HG03432 (cell line): ENCODE measurements around the gene TCP1.
"Not testable (repeated sequence)": the region's sequence is repeated elsewhere in the genome, so short reads cannot be mapped to it uniquely, and the experiment has no call there.

Experiments used
- ATAC-seq: cut with Tn5 transposase; IDR thresholded peaks from one replicate; pipeline ENCODE4 v1.9.1; 2021; ENCODE audit warnings: mild to moderate bottlenecking, moderate library complexity; ENCODE audit not compliant: unreplicated experiment

Gene TCP1

GRCh38 chr6:159778131-159778530 lies 11.3 kb downstream of the TCP1 start:
- no peak for ATAC-seq

DNA sequence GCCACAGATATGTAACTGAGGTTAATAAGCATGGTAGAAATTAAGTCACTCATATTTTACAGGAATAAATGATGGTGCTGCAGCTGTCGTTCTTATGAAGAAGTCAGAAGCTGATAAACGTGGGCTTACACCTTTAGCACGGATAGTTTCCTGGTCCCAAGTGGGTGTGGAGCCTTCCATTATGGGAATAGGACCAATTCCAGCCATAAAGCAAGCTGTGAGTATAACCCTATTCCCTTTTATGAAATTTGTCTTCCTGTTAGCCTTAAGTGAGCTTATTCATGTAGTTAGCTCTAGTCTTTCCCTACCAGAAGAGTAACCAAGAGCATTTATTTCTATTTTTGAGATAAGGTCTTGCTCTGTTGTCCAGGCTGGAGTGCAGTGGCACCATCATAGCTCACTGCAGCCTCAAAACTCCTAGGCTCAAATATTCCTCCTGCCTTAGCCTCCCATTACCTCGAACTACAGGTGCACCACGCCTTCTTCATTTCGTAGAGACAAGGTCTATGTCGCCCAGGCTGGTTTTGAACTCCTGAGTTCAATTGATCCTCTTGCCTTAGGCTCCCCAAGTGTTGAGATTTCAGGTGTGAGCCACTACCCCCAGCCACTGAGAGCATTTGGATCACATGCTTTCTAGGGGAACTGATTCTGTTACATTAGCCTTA lies 12.0 kb downstream of the TCP1 start:
- no peak for ATAC-seq

- ATAC-seq: no peak
Observed at GRCh38 chr6:159772196-159772595, 17.2 kb downstream of the TCP1 start.

GRCh38 chr6:159769470-159769869 lies 19.9 kb downstream of the TCP1 start:
- ATAC-seq: no peak

GRCh38 chr6:159766906-159767305 lies 22.5 kb downstream of the TCP1 start:
- ATAC-seq: no peak

GRCh38 chr6:159762681-159763293 lies 26.6 kb downstream of the TCP1 start:
- peak; percentile 13 for ATAC-seq

DNA sequence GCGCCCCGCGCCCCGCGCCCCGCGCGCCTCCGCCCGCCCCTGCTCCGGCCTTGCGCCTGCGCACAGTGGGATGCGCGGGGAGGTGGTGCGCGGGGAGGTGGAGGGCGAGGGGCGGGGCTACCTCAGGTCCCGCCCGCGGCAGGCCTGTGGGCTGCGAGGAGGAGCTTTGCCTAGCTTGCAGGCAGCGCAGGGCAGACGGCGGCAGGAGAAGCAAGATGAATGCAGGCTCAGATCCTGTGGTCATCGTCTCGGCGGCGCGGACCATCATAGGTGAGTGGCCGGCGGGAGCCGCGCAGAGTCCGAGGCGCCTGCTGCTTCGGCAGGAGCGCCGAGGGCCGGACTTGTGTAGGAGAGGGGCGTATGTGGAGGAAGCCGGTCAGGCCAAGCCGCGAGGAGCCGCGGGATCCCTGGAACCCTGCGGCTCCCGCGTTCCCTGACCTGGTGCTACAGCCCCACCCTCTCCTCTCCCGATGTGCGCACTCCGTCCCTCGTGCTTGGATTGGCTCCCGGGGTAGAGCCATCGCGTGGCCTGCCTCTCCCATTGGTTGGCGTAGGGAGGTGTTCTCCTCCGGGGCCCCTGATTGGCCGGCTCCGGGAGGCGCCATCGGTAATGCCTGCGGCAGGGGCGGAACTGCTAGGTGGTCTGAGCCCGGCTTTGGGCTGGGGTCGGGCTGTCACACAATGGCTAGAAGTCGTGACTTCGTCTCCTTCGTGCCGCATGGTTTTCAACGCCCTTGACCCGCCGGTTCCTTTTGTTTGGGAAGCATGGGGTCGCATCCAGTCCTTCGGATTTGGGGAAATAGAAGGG lies 27.3 kb downstream of the TCP1 start, which contains the start of gene ACAT2:
Gene ACAT2, plus strand, starts transcription at position 173 of the 808 bp plus-strand sequence. Its CDS starts 43 bp downstream, at position 216.
- ATAC-seq: peak; percentile 97

DNA sequence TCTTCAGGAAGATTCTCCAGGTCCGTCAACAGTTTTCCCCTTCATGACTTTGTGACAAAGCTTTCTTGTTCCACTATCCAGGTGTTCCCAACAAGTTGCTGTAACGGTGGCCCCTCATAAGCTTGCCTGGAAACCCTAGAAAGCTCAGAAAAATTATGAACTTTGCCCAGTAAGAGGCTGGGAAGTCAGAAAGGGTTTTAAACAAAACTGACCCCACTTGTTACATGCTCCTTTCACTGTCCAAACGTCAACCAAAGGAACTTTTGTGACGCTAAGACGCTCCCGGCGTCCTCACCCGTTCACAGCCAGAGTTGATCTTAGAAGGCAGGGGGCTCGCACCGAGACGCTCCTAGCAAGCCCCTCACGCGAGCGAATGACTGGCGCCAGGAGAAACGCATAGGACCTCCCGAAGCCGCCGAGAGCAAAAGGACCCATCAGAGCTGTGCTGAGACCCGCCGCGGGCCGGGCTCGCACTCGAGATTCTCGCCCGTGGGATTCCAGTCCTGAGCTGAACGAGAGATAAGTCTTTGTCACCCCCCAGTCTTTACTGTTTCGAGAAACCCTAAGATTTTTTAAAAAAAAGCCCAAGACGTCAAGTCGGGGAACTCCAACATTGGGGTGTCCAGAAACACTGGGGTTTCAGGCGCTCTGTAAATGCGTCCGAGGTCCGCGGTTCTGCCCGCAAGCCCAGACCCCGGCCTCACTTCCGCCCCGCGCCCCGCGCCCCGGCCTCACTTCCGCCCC lies 28.1 kb downstream of the TCP1 start:
- peak; percentile 1 for ATAC-seq

- ATAC-seq: no peak
Observed at GRCh38 chr6:159760602-159761057, 28.8 kb downstream of the TCP1 start.

DNA sequence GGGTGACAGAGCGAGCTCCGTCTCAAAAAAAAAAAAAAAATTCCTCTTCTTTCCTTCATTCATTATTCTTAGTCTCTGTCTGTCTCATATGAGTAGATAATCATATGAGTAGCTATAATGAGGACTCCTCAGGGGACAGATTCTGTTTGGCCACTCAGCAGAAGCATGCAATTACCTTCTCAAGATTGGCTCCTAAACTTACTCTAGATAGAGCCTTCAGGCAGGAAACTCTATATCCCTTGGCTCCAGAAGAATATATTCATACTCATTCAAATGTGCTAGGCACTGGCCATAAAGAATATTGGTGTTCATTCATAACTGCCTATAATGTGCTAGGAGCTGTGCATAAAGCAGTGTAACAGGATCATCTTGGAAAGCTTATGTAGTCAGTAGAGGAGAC lies 29.8 kb downstream of the TCP1 start:
- ATAC-seq: no peak

DNA sequence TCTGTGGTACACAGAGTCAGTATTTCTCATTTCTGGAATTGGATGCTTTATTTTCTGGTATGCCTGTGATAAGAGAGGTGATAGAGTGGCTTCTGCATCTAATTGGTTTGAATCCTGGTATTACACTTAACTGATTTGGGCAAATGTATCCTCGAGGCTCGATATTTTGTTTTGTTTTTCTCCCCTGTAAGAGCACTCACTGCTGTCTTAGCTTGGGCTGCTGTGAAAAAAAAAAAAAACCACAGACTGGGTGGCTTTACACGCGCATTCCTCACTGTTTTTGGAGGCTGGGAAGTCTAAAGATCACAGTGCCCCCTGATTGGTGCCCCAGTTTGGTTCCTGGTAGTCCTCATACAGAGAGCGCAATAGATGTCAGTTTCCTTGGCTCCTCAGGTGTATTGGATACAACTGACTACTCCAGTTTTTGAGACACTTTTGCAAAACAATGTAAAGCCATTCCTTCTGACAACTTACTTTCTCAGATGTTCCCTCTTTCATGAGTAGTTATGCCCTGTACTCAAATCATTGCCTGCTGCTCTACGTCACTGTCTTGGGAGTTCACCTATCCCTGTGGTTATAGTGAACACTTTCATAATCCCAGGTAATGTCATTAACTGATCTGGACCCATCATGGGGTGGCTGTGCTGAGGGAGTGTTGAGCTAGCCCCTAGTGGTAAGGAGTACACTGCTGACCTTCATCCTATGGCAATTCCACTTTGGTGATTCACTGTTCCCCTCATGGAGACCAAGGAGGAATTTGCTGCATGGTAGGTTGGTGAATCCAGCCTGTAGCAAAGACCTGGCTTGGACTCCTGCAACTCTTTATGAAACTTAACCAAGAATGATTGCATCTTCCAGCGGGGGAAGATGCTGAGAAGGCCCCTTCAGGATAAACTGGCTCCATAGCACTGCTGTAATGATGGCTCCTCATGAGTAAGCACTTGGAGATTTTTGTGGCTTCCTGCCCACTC lies 31.1 kb downstream of the TCP1 start:
- no peak for ATAC-seq

GRCh38 chr6:159756508-159756907 lies 32.9 kb downstream of the TCP1 start:
- no peak for ATAC-seq

DNA sequence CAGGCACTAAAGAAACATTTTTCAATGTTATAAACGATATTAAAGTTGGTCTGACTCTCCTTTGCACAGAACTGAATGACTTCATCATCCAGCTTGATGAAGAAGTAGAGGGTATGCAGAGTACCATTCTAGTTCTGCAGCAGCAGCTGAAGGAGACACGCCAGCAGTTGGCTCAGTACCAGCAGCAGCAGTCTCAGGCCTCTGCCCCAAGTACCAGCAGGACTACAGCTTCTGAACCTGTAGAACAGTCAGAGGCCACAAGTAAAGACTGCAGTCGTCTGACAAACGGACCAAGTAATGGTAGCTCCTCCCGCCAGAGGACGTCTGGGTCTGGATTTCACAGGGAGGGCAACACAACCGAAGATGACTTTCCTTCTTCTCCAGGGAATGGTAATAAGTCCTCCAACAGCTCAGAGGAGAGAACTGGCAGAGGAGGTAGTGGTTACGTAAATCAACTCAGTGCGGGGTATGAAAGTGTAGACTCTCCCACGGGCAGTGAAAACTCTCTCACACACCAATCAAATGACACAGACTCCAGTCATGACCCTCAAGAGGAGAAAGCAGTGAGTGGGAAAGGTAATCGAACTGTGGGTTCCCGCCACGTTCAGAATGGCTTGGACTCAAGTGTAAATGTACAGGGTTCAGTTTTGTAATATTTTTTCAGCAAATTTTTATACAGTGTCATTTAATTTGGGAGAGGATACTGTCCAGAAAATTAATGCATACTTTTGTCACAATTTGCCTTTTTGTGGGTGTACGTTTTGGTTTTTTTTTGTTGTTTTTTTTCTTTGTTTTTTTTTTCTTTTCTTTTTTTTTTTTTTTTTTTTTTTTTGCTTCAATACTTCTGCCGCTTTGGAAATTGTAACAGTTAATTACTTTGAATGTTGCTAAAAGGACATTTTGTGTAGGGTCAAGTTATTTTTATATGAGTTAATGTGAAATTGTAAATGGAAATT lies 34.2 kb downstream of the TCP1 start:
- ATAC-seq: no peak

DNA sequence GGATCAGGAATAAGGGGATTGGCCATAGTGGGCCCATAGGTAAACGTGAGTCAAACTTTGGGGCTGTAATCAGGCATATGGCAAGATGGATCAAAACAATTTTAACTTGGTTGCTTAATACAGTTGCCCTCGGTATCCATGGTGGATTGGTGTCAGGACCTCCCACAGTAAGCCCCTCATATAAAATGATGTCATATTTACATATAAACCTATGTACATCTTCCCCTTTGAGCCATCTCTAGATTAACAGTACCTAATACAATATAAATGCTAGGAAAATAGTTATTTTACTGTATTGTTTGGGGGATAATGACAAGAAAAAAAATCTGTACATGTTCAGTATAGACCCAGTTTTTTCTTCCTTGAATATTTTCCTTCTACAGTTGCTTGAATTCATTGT lies 35.0 kb downstream of the TCP1 start:
- ATAC-seq: no peak

DNA sequence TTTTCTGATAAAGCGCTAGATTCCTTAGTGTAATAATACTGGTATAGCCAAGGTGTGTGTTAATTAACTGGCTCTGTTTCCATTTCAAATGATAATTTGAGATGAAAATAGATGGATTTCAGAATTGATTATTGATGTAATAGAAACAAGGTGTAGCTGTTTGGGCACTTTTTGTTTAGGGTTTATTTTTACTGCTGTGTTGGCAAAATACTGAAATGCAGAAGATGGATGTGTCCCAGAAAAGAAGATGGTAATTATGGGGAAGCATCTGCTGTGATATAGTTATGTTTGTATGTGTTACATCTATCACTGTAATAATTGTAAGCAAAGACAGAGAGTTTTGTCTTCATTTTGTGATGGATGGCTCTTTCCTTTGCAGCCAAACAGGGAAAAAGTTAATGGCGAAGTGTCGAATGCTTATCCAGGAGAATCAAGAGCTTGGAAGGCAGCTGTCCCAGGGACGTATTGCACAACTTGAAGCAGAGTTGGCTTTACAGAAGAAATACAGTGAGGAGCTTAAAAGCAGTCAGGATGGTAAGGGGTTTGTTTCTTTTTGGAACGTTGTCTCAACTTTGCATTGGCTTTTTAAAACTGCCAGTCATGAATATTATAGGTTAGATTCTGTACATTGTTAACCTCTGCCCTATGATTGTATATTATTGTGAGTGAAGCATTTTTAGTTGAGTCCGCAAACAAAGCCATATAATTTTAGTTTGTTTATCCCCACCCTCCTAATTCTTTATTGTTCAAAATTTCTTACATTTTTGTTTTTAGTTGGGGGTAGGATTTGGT lies 36.1 kb downstream of the TCP1 start:
- ATAC-seq: no peak

DNA sequence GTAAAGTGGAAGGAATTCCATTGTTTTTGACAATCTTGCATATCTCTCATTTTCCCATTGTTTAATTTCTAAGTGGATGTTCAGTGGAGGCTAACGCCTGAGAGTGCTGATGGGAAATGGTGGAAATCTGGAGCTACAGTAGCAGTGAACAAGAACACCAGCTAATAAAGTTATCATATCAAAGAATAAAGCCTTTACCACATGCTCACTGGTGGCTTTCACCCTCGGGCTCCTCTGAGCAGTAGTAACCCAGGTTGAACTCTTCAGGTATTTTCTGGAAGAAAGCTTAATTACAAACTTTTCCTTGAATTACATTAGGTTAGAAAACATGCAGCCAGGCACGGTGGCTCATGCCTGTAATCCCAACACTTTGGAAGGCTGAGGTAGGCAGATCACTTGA lies 38.0 kb downstream of the TCP1 start:
- no peak for ATAC-seq

DNA sequence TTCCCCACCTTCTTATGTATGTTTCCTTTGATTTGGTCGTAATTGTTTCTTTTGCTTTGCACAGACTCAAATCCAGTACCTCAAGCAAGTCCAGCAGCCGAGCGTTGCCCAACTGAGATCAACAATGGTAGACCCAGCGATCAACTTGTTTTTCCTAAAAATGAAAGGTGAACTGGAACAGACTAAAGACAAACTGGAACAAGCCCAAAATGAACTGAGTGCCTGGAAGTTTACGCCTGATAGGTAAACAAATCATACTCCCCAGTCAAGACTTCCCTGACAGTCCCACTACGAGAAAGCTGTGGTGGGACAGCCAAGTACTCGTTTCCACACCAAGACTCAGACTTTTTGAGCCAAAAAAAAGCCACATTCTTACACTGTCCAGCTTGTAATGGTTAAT lies 41.3 kb downstream of the TCP1 start:
- not testable (repeated sequence) for ATAC-seq

DNA sequence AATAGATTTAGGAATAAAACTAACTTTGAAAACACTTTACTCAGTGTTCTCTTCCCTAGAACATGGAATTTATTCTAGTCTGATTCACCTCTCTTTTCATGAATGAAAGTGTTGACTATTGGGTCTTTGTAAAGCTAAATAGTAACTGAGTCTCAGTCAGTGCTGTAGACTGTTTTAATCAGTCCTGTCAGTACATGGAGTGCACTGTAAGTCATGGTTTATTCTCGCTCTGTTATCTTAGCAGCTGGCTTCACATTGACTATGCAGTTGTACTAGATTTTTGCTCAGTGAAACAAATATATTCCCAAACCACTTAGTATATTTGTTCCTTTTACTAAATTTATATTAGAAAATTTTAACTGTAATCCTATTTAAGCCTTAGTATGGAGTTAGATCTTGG lies 42.6 kb downstream of the TCP1 start:
- no peak for ATAC-seq
